IPS-20b (cell line): ENCODE data around the gene TNNI3K.

Experiments used
- H3K27ac ChIP-seq: one replicate; pipeline ENCODE4 v1.5.1; 2013; ENCODE audit warnings: low read length
- H3K27me3 ChIP-seq: 2 replicates; pipeline ENCODE4 v1.6.1; 2013; ENCODE audit warnings: mild to moderate bottlenecking, low read length, inconsistent platforms; ENCODE audit not compliant: insufficient read depth
- H3K36me3 ChIP-seq: 2 replicates; pipeline ENCODE4 v1.6.1; 2013; ENCODE audit warnings: low read depth, mild to moderate bottlenecking, inconsistent platforms, low read length, moderate library complexity; ENCODE audit not compliant: insufficient read depth
- H3K4me1 ChIP-seq: 2 replicates; pipeline ENCODE4 v1.6.1; 2013; ENCODE audit warnings: mild to moderate bottlenecking, control low read depth, inconsistent platforms, low read length, moderate library complexity; ENCODE audit not compliant: insufficient read depth
- H3K4me3 ChIP-seq: 2 replicates; pipeline ENCODE4 v1.5.1; 2013; ENCODE audit warnings: mild to moderate bottlenecking, low read length, inconsistent platforms
- H3K9ac ChIP-seq: 2 replicates; pipeline ENCODE4 v1.6.1; 2013; ENCODE audit warnings: low read depth, mild to moderate bottlenecking, inconsistent platforms, low read length, moderate library complexity
- H3K9me3 ChIP-seq: 2 replicates; pipeline ENCODE4 v1.6.1; 2013; ENCODE audit warnings: mild to moderate bottlenecking, low read depth, low read length, inconsistent platforms; ENCODE audit not compliant: insufficient read depth

TNNI3K gene

GRCh38 chr1:74357150-74357549 is 122.0 kb downstream of the TNNI3K start:
- Histone ChIP-seq H3K9ac (no peak overlapping the region), H3K9me3 (no peaks in the 10 kb centered on the region), H3K36me3 (no peaks in the 10 kb centered on the region), H3K4me1 (no peaks in the 10 kb centered on the region), H3K4me3 (no peak overlapping the region), H3K27ac (no peak overlapping the region), H3K27me3 (no peaks in the 10 kb centered on the region)

- Histone ChIP-seq H3K4me1 (no peaks in the 10 kb centered on the region), H3K36me3 (no peaks in the 10 kb centered on the region), H3K27ac (no peak overlapping the region), H3K9ac (no peak overlapping the region), H3K4me3 (no peak overlapping the region), H3K27me3 (no peaks in the 10 kb centered on the region), H3K9me3 (no peaks in the 10 kb centered on the region)
Observed at GRCh38 chr1:74357756-74358155, 122.6 kb downstream of the TNNI3K start.

- Histone ChIP-seq H3K4me3 (no peak overlapping the region), H3K36me3 (no peaks in the 10 kb centered on the region), H3K27ac (no peak overlapping the region), H3K9ac (no peak overlapping the region), H3K4me1 (no peaks in the 10 kb centered on the region), H3K9me3 (no peaks in the 10 kb centered on the region), H3K27me3 (no peaks in the 10 kb centered on the region)
Observed at GRCh38 chr1:74362691-74363090, 127.5 kb downstream of the TNNI3K start.

- Histone ChIP-seq H3K27ac (no peak overlapping the region), H3K9me3 (no peaks in the 10 kb centered on the region), H3K36me3 (no peaks in the 10 kb centered on the region), H3K4me1 (no peaks in the 10 kb centered on the region), H3K4me3 (no peak overlapping the region), H3K9ac (no peak overlapping the region), H3K27me3 (no peaks in the 10 kb centered on the region)
Observed at GRCh38 chr1:74363220-74363619, 128.0 kb downstream of the TNNI3K start.

- no peaks in the 10 kb centered on the region for H3K36me3 ChIP-seq
- H3K4me3 ChIP-seq, result no peak overlapping the region
- no peaks in the 10 kb centered on the region for H3K4me1 ChIP-seq
- H3K27me3 ChIP-seq, result no peaks in the 10 kb centered on the region
- H3K27ac ChIP-seq, result no peak overlapping the region
- no peak overlapping the region for H3K9ac ChIP-seq
- no peaks in the 10 kb centered on the region for H3K9me3 ChIP-seq
Observed at GRCh38 chr1:74367175-74367813, 132.1 kb downstream of the TNNI3K start.

GRCh38 chr1:74368335-74368734 is 133.1 kb downstream of the TNNI3K start:
- Histone ChIP-seq H3K27me3 (no peaks in the 10 kb centered on the region), H3K27ac (no peak overlapping the region), H3K4me1 (no peaks in the 10 kb centered on the region), H3K4me3 (no peak overlapping the region), H3K9ac (no peak overlapping the region), H3K9me3 (no peaks in the 10 kb centered on the region), H3K36me3 (no peaks in the 10 kb centered on the region)

GRCh38 chr1:74375376-74375775 is 140.2 kb downstream of the TNNI3K start:
- Histone ChIP-seq H3K27me3 (no peaks in the 10 kb centered on the region), H3K4me3 (no peak overlapping the region), H3K9ac (no peak overlapping the region), H3K27ac (no peak overlapping the region), H3K36me3 (no peaks in the 10 kb centered on the region), H3K9me3 (no peaks in the 10 kb centered on the region), H3K4me1 (no peaks in the 10 kb centered on the region)

- no peak overlapping the region for H3K27ac ChIP-seq
- H3K4me3 ChIP-seq, result no peak overlapping the region
- no peak overlapping the region for H3K9ac ChIP-seq
- H3K36me3 ChIP-seq, result no peaks in the 10 kb centered on the region
- H3K27me3 ChIP-seq, result no peaks in the 10 kb centered on the region
- peaks cover 10% of the 10 kb centered on the region; the same call in 1 of the 2 replicates for H3K4me1 ChIP-seq
- H3K9me3 ChIP-seq, result no peaks in the 10 kb centered on the region
Observed at GRCh38 chr1:74380252-74380651, 145.1 kb downstream of the TNNI3K start.

GRCh38 chr1:74388855-74389254 is 153.7 kb downstream of the TNNI3K start:
- Histone ChIP-seq H3K4me1 (peaks cover 14% of the 10 kb centered on the region; the same call in 1 of the 2 replicates), H3K27me3 (no peaks in the 10 kb centered on the region), H3K4me3 (no peak overlapping the region)

GRCh38 chr1:74392186-74392585 is 157.0 kb downstream of the TNNI3K start:
- H3K4me1 ChIP-seq, result peaks cover 7% of the 10 kb centered on the region; the same call in 1 of the 2 replicates
- H3K9ac ChIP-seq, result no peak overlapping the region
- H3K36me3 ChIP-seq, result no peaks in the 10 kb centered on the region
- no peaks in the 10 kb centered on the region for H3K27me3 ChIP-seq
- no peaks in the 10 kb centered on the region for H3K9me3 ChIP-seq
- no peak overlapping the region for H3K27ac ChIP-seq
- no peak overlapping the region for H3K4me3 ChIP-seq

More at GRCh38 chr1:74388855-74389254, 153.7 kb downstream of the TNNI3K start:
- Histone ChIP-seq H3K9ac (no peak overlapping the region), H3K36me3 (no peaks in the 10 kb centered on the region), H3K27ac (no peak overlapping the region), H3K9me3 (no peaks in the 10 kb centered on the region)

- Histone ChIP-seq H3K9me3 (no peaks in the 10 kb centered on the region), H3K27ac (no peak overlapping the region), H3K4me3 (no peak overlapping the region)
Observed at GRCh38 chr1:74392840-74393239, 157.7 kb downstream of the TNNI3K start.

GRCh38 chr1:74395571-74395970 is 160.4 kb downstream of the TNNI3K start:
- Histone ChIP-seq H3K27me3 (no peaks in the 10 kb centered on the region), H3K9me3 (no peaks in the 10 kb centered on the region), H3K36me3 (no peaks in the 10 kb centered on the region), H3K4me3 (no peak overlapping the region), H3K4me1 (peaks cover 7% of the 10 kb centered on the region; the same call in 1 of the 2 replicates), H3K9ac (no peak overlapping the region), H3K27ac (no peak overlapping the region)

More at GRCh38 chr1:74392840-74393239, 157.7 kb downstream of the TNNI3K start:
- Histone ChIP-seq H3K9ac (no peak overlapping the region), H3K4me1 (peaks cover 7% of the 10 kb centered on the region; the same call in 1 of the 2 replicates), H3K36me3 (no peaks in the 10 kb centered on the region), H3K27me3 (no peaks in the 10 kb centered on the region)
